CD4-positive, alpha-beta memory T cell (primary cell): ENCODE results near the gene FAF1. TPM values are rescaled to one million over a fixed set of nuclear protein-coding genes. Genes with fewer than 3 reads are reported as not detected.
A peak's percentile ranks its signal among the peaks of the same experiment; 100 is the strongest.
"Not testable (repeated sequence)": the region's sequence is repeated elsewhere in the genome, so short reads cannot be mapped to it uniquely, and the experiment has no call there.

Experiments used
- CTCF ChIA-PET: fragments of 350-600 bp; sonication (Branson Sonifier 250); formaldehyde crosslinking; loops from one replicate; lab custom pipeline; 2021; ENCODE audit warnings: inconsistent platforms; ENCODE audit not compliant: partially characterized antibody; lab: Charles Lee
- POLR2A ChIA-PET: fragments of 350-600 bp; sonication (Branson Sonifier 250); formaldehyde crosslinking; loops from one replicate; lab custom pipeline; 2021; ENCODE audit not compliant: partially characterized antibody; lab: Charles Lee
- DNase-seq, 5 donors: peaks; one replicate each; pipeline versions ENCODE4 v3.0.0 to v3.0.0-alpha.2; 2020 to 2022; ENCODE audit warnings: mixed read lengths in 1 of 5
- H3K27ac ChIP-seq: one replicate; pipeline ENCODE4 v1.7.0; 2013; ENCODE audit warnings: low read depth, low read length
- H3K27me3 ChIP-seq: 2 replicates; pipeline ENCODE4 v1.7.0; 2013; ENCODE audit warnings: mild to moderate bottlenecking, low read length, moderate library complexity; ENCODE audit not compliant: insufficient read depth
- H3K36me3 ChIP-seq: 2 replicates; pipeline ENCODE4 v1.7.0; 2013; ENCODE audit warnings: mild to moderate bottlenecking, low read length, moderate library complexity; ENCODE audit not compliant: insufficient read depth
- H3K4me1 ChIP-seq: 2 replicates; pipeline ENCODE4 v1.7.0; 2013; ENCODE audit warnings: mild to moderate bottlenecking, low read length, moderate library complexity; ENCODE audit not compliant: insufficient read depth
- H3K4me3 ChIP-seq, 2 donors: one replicate each; pipeline ENCODE4 v1.7.0; 2013; ENCODE audit warnings: low read length in 2 of 2, mild to moderate bottlenecking in 1 of 2
- H3K9me3 ChIP-seq, 2 donors: one replicate each; pipeline ENCODE4 v1.7.0; 2013; ENCODE audit warnings: low read length in 2 of 2, control low read depth in 1 of 2; ENCODE audit not compliant: control insufficient read depth in 1 of 2
- H3K27ac Mint-ChIP-seq, 7 donors: one replicate each; pipeline ENCODE4 v1.8.0; 2020 to 2021; ENCODE audit warnings: mixed read lengths in 7 of 7, mild to moderate bottlenecking in 6 of 7, inconsistent platforms in 3 of 7, moderate library complexity in 3 of 7
- H3K27me3 Mint-ChIP-seq, 2 donors: one replicate each; pipeline ENCODE4 v1.8.0; 2020 to 2021; ENCODE audit warnings: mixed read lengths in 2 of 2
- H3K36me3 Mint-ChIP-seq, 2 donors: one replicate each; pipeline ENCODE4 v1.8.0; 2020 to 2021; ENCODE audit warnings: mixed read lengths in 2 of 2, inconsistent platforms in 1 of 2, mild to moderate bottlenecking in 1 of 2
- H3K4me1 Mint-ChIP-seq, 4 donors: one replicate each; pipeline ENCODE4 v1.8.0; 2020 to 2021; ENCODE audit warnings: mixed read lengths in 4 of 4, mild to moderate bottlenecking in 1 of 4
- H3K4me3 Mint-ChIP-seq, 8 donors: one replicate each; pipeline ENCODE4 v1.8.0; 2020 to 2021; ENCODE audit warnings: mixed read lengths in 8 of 8, mild to moderate bottlenecking in 7 of 8, moderate library complexity in 6 of 8, inconsistent platforms in 3 of 8
- H3K9me3 Mint-ChIP-seq, 8 donors: one replicate each; pipeline ENCODE4 v1.8.0; 2020 to 2021; ENCODE audit warnings: mixed read lengths in 8 of 8, mild to moderate bottlenecking in 5 of 8, inconsistent platforms in 3 of 8, moderate library complexity in 1 of 8
- intact Hi-C: fragments of 100-400 bp; cut with micrococcal nuclease; formaldehyde crosslinking; loops from one replicate; pipeline ENCODE4 v1.15.1; 2023
- polyA plus RNA-seq, 2 donors: library from polyadenylated mRNA; unstranded; fragments of 300-500 nt; fragmentation: Illumina TruSeq; gene quantifications; one replicate each; pipeline ENCODE4 v1.2.3, GENCODE V29; 2021
- total RNA-seq, 2 experiments: library from RNA; stranded (reverse); gene quantifications; one replicate each; pipeline ENCODE4 v1.2.3, GENCODE V29; 2021

FAF1 gene
- total and polyA plus RNA-seq, 4 experiments from 2014 or later: 36.0 to 60.2 (median 53.9) TPM

GRCh38 chr1:50933770-50934169, 26.3 kb downstream of the FAF1 start:
- DNase-seq, H3K4me3 Mint-ChIP-seq, H3K36me3 ChIP-seq, H3K4me3 ChIP-seq, H3K27me3 Mint-ChIP-seq, H3K4me1 ChIP-seq, H3K9me3 ChIP-seq, H3K27ac ChIP-seq, intact Hi-C loops, POLR2A ChIA-PET, H3K36me3 Mint-ChIP-seq, H3K27me3 ChIP-seq, H3K9me3 Mint-ChIP-seq: not testable (repeated sequence)
- Mint-ChIP-seq H3K27ac (peak overlapping the region in 1 of 7 donors; percentile 12), H3K4me1 (peaks cover 27 to 40% (median 33%) of the 10 kb centered on the region in 4 donors)
- CTCF ChIA-PET: interaction anchor here (1.1 kb wide), 1 partner anchor 59 kb away, joined by 4 read pairs; no protein-coding TSS in a partner anchor

- H3K9me3 ChIP-seq, H3K27ac Mint-ChIP-seq, DNase-seq, H3K4me1 ChIP-seq, H3K4me3 Mint-ChIP-seq, H3K4me3 ChIP-seq, H3K27me3 ChIP-seq, intact Hi-C loops, H3K36me3 Mint-ChIP-seq, H3K27me3 Mint-ChIP-seq, CTCF ChIA-PET, POLR2A ChIA-PET, H3K9me3 Mint-ChIP-seq, H3K27ac ChIP-seq, H3K36me3 ChIP-seq: not testable (repeated sequence)
- H3K4me1 Mint-ChIP-seq: peaks cover 24 to 28% (median 26%) of the 10 kb centered on the region in 4 donors
Observed at GRCh38 chr1:50932043-50932442, 28.0 kb downstream of the FAF1 start.

GRCh38 chr1:50930965-50931737, 28.9 kb downstream of the FAF1 start:
- DNase-seq: no peak
- Histone ChIP-seq H3K4me1 (no peaks in the 10 kb centered on the region), H3K27me3 (no peaks in the 10 kb centered on the region), H3K36me3 (no peaks in the 10 kb centered on the region), H3K4me3 (no peak overlapping the region), H3K9me3 (no peaks in the 10 kb centered on the region), H3K27ac (no peak overlapping the region)
- ChIA-PET POLR2A (no interaction called here), CTCF (interaction anchor here (1.5 to 2.9 kb wide), 6 partner anchors 9 to 259 kb away, joined by 4 to 65 read pairs (median 12); no protein-coding TSS in a partner anchor)
- Mint-ChIP-seq H3K36me3 (peaks cover 8 to 10% of the 10 kb centered on the region in 2 donors), H3K27me3 (no peaks in the 10 kb centered on the region), H3K4me3 (no peak overlapping the region), H3K4me1 (peaks cover 20 to 25% (median 24%) of the 10 kb centered on the region in 4 donors), H3K27ac (peak overlapping the region in 1 of 7 donors; percentile 65), H3K9me3 (no peaks in the 10 kb centered on the region)
- intact Hi-C loops: no loop called here

- intact Hi-C loops: no loop called here
- no peak overlapping the region for H3K4me3 ChIP-seq
- H3K27me3 Mint-ChIP-seq: no peaks in the 10 kb centered on the region
- H3K36me3 ChIP-seq: no peaks in the 10 kb centered on the region
- DNase-seq: no peak
- no peak overlapping the region for H3K27ac ChIP-seq
- peak overlapping the region in 1 of 7 donors; percentile 35 for H3K27ac Mint-ChIP-seq
- H3K4me1 Mint-ChIP-seq: peaks cover 17 to 28% (median 25%) of the 10 kb centered on the region in 4 donors
- no peaks in the 10 kb centered on the region for H3K9me3 ChIP-seq
- ChIA-PET POLR2A (interaction anchor here (1.1 to 1.5 kb wide), 2 partner anchors 38 to 305 kb away, joined by 3 to 4 read pairs; no protein-coding TSS in a partner anchor), CTCF (interaction anchor here (0.6 to 2.9 kb wide), 21 partner anchors 9 to 260 kb away, joined by 3 to 65 read pairs (median 5); partner anchors contain the start of genes CDKN2C and FAF1)
- peaks cover 12 to 14% of the 10 kb centered on the region in 2 donors for H3K36me3 Mint-ChIP-seq
- H3K9me3 Mint-ChIP-seq: no peaks in the 10 kb centered on the region
- H3K27me3 ChIP-seq: no peaks in the 10 kb centered on the region
- no peak overlapping the region for H3K4me3 Mint-ChIP-seq
- no peaks in the 10 kb centered on the region for H3K4me1 ChIP-seq
Observed at GRCh38 chr1:50930193-50930592, 29.9 kb downstream of the FAF1 start.

GRCh38 chr1:50929376-50929958, 30.6 kb downstream of the FAF1 start:
- Mint-ChIP-seq H3K4me1 (peaks cover 19 to 31% (median 26%) of the 10 kb centered on the region in 4 donors), H3K4me3 (no peak overlapping the region), H3K27ac (no peak overlapping the region), H3K27me3 (no peaks in the 10 kb centered on the region), H3K9me3 (peaks cover 0 to 3% (median 0%) of the 10 kb centered on the region in 8 donors), H3K36me3 (peaks cover 13 to 17% of the 10 kb centered on the region in 2 donors)
- POLR2A ChIA-PET: interaction anchor here (1.1 to 1.5 kb wide), 2 partner anchors 39 to 306 kb away, joined by 3 to 4 read pairs; no protein-coding TSS in a partner anchor
- no peaks in the 10 kb centered on the region for H3K27me3 ChIP-seq
- intact Hi-C loops: loop anchor here (1.0 to 10.0 kb wide), 4 partner anchors 39 to 155 kb away; no protein-coding TSS in a partner anchor
- H3K36me3 ChIP-seq: no peaks in the 10 kb centered on the region
- no peak overlapping the region for H3K4me3 ChIP-seq
- H3K27ac ChIP-seq: no peak overlapping the region
- H3K9me3 ChIP-seq: no peaks in the 10 kb centered on the region
- no peaks in the 10 kb centered on the region for H3K4me1 ChIP-seq
- CTCF ChIA-PET: interaction anchor here (0.6 to 2.9 kb wide), 25 partner anchors 8 to 261 kb away, joined by 3 to 65 read pairs (median 4); partner anchors contain the start of genes CDKN2C and FAF1
- peak in 4 of 5 donors; percentile 22 to 36 (median 28) for DNase-seq

- DNase-seq: no peak
- no peaks in the 10 kb centered on the region for H3K36me3 ChIP-seq
- no peak overlapping the region for H3K4me3 ChIP-seq
- H3K27ac ChIP-seq: no peak overlapping the region
- ChIA-PET CTCF (no interaction called here), POLR2A (no interaction called here)
- H3K27me3 ChIP-seq: no peaks in the 10 kb centered on the region
- no peaks in the 10 kb centered on the region for H3K27me3 Mint-ChIP-seq
- H3K4me3 Mint-ChIP-seq: no peak overlapping the region
- H3K4me1 ChIP-seq: no peaks in the 10 kb centered on the region
- peaks cover 32 to 39% of the 10 kb centered on the region in 2 donors for H3K36me3 Mint-ChIP-seq
- H3K9me3 Mint-ChIP-seq: peaks cover 0 to 25% (median 9%) of the 10 kb centered on the region in 8 donors
- intact Hi-C loops: loop anchor here (10.0 kb wide), 1 partner anchor 149 kb away; no protein-coding TSS in a partner anchor
- H3K9me3 ChIP-seq: peaks cover 0 to 7% of the 10 kb centered on the region in 2 donors
- H3K27ac Mint-ChIP-seq: no peak overlapping the region
- peaks cover 11 to 25% (median 21%) of the 10 kb centered on the region in 4 donors for H3K4me1 Mint-ChIP-seq
Observed at GRCh38 chr1:50923564-50923963, 36.5 kb downstream of the FAF1 start.

- Mint-ChIP-seq H3K27ac (no peak overlapping the region), H3K27me3 (no peaks in the 10 kb centered on the region), H3K4me3 (no peak overlapping the region), H3K9me3 (peaks cover 0 to 25% (median 9%) of the 10 kb centered on the region in 8 donors), H3K4me1 (peaks cover 13 to 34% (median 26%) of the 10 kb centered on the region in 4 donors), H3K36me3 (peaks cover 26 to 29% of the 10 kb centered on the region in 2 donors)
- H3K27ac ChIP-seq: no peak overlapping the region
- H3K36me3 ChIP-seq: no peaks in the 10 kb centered on the region
- ChIA-PET CTCF (interaction anchor here (1.9 kb wide), 1 partner anchor 9 kb away, joined by 9 read pairs; no protein-coding TSS in a partner anchor), POLR2A (no interaction called here)
- no peak for DNase-seq
- no peaks in the 10 kb centered on the region for H3K27me3 ChIP-seq
- H3K4me3 ChIP-seq: no peak overlapping the region
- intact Hi-C loops: loop anchor here (10.0 kb wide), 1 partner anchor 146 kb away; no protein-coding TSS in a partner anchor
- no peaks in the 10 kb centered on the region for H3K4me1 ChIP-seq
- peaks cover 0 to 7% of the 10 kb centered on the region in 2 donors for H3K9me3 ChIP-seq
Observed at GRCh38 chr1:50921029-50921428, 39.0 kb downstream of the FAF1 start.
